ENCODE results near the gene GINS2. TPM values are rescaled to one million over a fixed set of nuclear protein-coding genes. Genes with fewer than 3 reads are reported as not detected.
A peak's percentile ranks its signal among the peaks of the same experiment; 100 is the strongest.

Gene GINS2
- total RNA-seq, 2 experiments from 2014 or later: 59.9 to 62.9 TPM

DNA sequence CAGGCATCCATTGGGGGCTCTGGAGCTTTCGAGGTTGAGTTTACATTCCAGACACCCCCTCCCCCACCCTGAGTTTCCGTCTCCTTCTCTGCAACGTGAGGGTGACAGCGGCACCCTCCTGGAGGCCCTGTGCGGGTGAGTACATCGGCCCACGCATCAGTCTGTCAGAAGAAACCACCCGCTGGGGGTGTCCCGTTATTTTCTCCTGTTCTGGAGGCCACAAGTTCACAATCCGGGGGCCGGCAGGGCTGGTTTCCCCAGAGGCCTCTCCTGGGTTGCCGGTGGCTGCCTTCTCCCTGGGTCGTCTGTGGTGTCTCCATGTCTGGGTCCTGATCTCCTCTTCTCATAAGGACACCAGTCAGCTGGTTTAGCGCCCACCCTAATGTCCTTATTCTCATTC is 39.9 kb downstream of the GINS2 start:
- Mint-ChIP-seq H3K4me1 (ENCODE audit: low read depth) (peaks cover 22% of the 10 kb centered on the region), H3K4me3 (no peak overlapping the region), H3K27me3 (no peaks in the 10 kb centered on the region), H3K27ac (no peak overlapping the region), H3K36me3 (ENCODE audit: low read depth) (peaks cover 5% of the 10 kb centered on the region), H3K9me3 (no peaks in the 10 kb centered on the region)
- DNase-seq (peak; percentile 26), ATAC-seq (no peak)
- TF ChIP-seq, protein P1, sequence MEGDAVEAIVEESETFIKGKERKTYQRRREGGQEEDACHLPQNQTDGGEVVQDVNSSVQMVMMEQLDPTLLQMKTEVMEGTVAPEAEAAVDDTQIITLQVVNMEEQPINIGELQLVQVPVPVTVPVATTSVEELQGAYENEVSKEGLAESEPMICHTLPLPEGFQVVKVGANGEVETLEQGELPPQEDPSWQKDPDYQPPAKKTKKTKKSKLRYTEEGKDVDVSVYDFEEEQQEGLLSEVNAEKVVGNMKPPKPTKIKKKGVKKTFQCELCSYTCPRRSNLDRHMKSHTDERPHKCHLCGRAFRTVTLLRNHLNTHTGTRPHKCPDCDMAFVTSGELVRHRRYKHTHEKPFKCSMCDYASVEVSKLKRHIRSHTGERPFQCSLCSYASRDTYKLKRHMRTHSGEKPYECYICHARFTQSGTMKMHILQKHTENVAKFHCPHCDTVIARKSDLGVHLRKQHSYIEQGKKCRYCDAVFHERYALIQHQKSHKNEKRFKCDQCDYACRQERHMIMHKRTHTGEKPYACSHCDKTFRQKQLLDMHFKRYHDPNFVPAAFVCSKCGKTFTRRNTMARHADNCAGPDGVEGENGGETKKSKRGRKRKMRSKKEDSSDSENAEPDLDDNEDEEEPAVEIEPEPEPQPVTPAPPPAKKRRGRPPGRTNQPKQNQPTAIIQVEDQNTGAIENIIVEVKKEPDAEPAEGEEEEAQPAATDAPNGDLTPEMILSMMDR (IDR thresholded peaks at IDR 0.05): no peak
- POLR2A ChIA-PET: interaction anchor here (0.6 kb wide), 1 partner anchor 37 kb away, joined by 3 read pairs; no protein-coding TSS in a partner anchor
- intact Hi-C loops (cut with micrococcal nuclease): no loop called here
- CTCF ChIA-PET: interaction anchor here (1.2 to 1.5 kb wide), 2 partner anchors 11 to 68 kb away, joined by 3 to 5 read pairs; no protein-coding TSS in a partner anchor

DNA sequence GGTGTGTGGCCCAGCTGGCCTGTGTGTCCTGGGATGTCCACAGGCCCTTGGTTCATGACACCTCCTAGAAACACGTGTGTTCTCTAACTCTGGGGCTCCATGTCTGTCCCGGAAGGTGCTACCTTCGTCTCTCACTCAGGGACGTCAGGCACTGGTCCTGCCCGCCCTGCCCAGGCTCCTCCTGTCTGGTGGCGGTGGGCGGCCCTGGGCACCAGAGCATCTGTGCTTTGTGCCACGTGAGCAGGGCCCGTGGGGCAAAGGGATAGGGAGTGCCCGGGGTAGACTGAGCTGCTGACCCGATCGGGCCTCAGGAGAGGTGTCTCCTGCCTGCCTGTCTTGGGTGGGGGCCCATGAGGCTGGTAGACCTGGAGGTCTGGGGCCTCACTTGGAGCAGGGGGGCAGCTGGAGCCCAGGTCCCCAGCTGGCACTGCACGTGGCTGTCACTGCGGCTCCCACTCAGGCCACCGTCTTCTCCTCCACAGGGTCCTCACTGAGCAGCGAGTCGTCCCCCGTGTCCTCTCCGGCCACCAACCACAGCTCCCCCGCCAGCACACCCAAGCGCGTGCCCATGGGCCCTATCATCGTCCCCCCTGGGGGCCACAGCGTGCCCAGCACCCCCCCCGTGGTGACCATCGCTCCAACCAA is 40.6 kb downstream of the GINS2 start:
- no peak overlapping the region for H3K27ac Mint-ChIP-seq
- no peaks in the 10 kb centered on the region for H3K9me3 Mint-ChIP-seq
- POLR2A ChIA-PET: interaction anchor here (0.6 kb wide), 1 partner anchor 38 kb away, joined by 3 read pairs; no protein-coding TSS in a partner anchor
- intact Hi-C loops (cut with micrococcal nuclease): no loop called here
- TF ChIP-seq, protein P1 (IDR thresholded peaks at IDR 0.05): no peak
- peaks cover 4% of the 10 kb centered on the region for H3K36me3 Mint-ChIP-seq (ENCODE audit: low read depth)
- peaks cover 22% of the 10 kb centered on the region for H3K4me1 Mint-ChIP-seq (ENCODE audit: low read depth)
- H3K27me3 Mint-ChIP-seq: no peaks in the 10 kb centered on the region
- H3K4me3 Mint-ChIP-seq: no peak overlapping the region
- CTCF ChIA-PET: interaction anchor here (1.2 kb wide), 1 partner anchor 12 kb away, joined by 3 read pairs; no protein-coding TSS in a partner anchor
- no peak for ATAC-seq
- DNase-seq: no peak

DNA sequence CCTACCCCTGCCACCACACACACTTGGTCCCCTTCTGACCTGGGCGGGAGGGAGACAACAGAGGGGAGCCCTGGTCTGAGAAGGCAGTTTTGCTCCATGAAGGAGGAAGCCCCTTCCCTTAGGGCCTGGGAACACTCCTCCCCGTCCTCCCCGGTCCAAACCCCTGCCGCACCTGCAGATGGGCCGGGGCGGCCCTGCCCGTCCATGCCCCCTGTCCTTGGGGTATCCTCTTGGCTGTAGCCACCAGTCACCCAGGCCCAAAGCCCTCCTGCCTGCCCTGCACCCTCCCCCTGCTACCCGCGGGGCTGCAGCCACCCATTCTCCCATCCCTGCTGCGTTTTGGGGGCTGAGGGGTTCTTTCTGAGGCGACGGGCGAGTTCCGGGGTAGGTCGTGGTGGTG is 41.8 kb downstream of the GINS2 start:
- DNase-seq (no peak), ATAC-seq (no peak)
- ChIA-PET POLR2A (no interaction called here), CTCF (no interaction called here)
- Mint-ChIP-seq H3K36me3 (ENCODE audit: low read depth) (no peaks in the 10 kb centered on the region), H3K4me1 (ENCODE audit: low read depth) (peaks cover 23% of the 10 kb centered on the region), H3K27ac (no peak overlapping the region), H3K27me3 (no peaks in the 10 kb centered on the region), H3K4me3 (no peak overlapping the region), H3K9me3 (no peaks in the 10 kb centered on the region)
- TF ChIP-seq, protein P1 (IDR thresholded peaks at IDR 0.05): no peak
- intact Hi-C loops (cut with micrococcal nuclease): no loop called here

DNA sequence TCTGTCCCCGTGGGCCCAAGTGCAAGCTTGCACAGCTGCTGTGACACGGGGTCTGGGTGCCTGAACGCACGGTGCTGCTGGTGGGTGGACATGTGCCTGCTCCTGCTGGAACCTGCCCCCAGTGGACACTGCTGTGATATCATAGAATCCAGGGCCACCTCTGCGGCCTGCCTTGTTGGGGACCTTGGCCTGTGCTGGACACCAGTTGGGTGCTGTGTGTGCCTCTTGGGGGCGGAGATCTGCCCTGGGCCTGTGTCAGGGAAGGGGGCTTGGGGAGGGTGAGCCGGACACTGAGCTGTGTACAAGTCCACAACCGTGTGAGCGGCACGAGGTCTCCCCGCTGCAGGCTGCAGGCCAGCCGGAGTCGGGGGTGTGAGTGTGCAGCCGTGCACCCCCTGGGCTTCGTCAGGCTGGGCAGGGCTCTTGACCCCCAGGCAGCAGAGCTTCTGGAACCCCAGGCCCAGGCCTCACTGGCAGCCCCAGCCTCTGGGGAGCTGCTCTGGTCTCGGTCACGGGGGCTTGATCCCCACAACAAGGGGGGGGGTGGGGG is 42.3 kb downstream of the GINS2 start:
- Mint-ChIP-seq H3K36me3 (ENCODE audit: low read depth) (no peaks in the 10 kb centered on the region), H3K27ac (no peak overlapping the region), H3K4me3 (no peak overlapping the region), H3K9me3 (no peaks in the 10 kb centered on the region), H3K27me3 (no peaks in the 10 kb centered on the region), H3K4me1 (ENCODE audit: low read depth) (peaks cover 20% of the 10 kb centered on the region)
- POLR2A ChIA-PET: no interaction called here
- DNase-seq: no peak
- TF ChIP-seq, protein P1 (IDR thresholded peaks at IDR 0.05): no peak
- no peak for ATAC-seq
- intact Hi-C loops (cut with micrococcal nuclease): no loop called here
- CTCF ChIA-PET: no interaction called here

DNA sequence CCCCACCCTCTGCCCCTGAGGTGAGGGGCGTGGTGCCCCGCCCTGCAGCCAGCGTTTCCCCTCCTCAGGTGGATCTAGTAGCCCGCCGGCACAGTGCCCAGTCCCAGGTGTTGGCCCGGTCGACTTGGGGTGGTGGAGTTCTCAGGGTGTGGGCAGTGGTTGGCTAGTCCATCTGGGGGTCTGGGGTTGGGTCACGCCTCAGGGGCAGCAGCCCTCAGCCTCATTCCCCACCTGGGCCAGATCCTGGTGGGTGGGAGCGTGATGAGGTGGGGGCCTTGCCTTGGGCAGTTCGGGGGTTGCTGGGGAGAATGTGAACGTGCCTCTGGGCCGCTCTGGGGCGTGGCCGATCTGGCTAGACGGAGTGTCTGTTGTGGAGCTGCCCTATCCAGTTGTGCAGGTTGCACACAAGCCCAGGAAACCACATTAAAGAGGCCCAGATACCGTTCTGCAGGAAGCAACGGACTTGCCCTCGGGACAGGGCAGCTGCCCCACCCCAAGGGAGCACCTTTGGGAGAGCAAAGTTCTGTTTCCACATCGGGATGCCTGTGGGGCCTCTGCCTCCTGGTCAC is 43.6 kb downstream of the GINS2 start:
- intact Hi-C loops (cut with micrococcal nuclease): no loop called here
- Mint-ChIP-seq H3K27ac (no peak overlapping the region), H3K4me3 (no peak overlapping the region), H3K27me3 (no peaks in the 10 kb centered on the region), H3K36me3 (ENCODE audit: low read depth) (no peaks in the 10 kb centered on the region), H3K9me3 (no peaks in the 10 kb centered on the region), H3K4me1 (ENCODE audit: low read depth) (peaks cover 20% of the 10 kb centered on the region)
- ChIA-PET CTCF (no interaction called here), POLR2A (no interaction called here)
- no peak for DNase-seq
- ATAC-seq: no peak
- TF ChIP-seq, protein P1 (IDR thresholded peaks at IDR 0.05): no peak

All from activated CD8-positive, alpha-beta T cell treated with anti-CD3 and anti-CD28 coated beads for 36 hours (primary cell).